NB4 (cell line): ENCODE results near the gene NHEJ1.

ENCODE experiments used
- DNase-seq: peaks from one replicate; pipeline ENCODE4 v3.0.0; 2010; ENCODE audit warnings: low read depth
- H3K4me3 ChIP-seq: one replicate; pipeline ENCODE4 v1.5.1; 2011; ENCODE audit warnings: mild to moderate bottlenecking, low read depth, low read length, moderate library complexity
- CTCF ChIP-seq: IDR thresholded peaks from one replicate; pipeline ENCODE4 v1.5.1; 2012; ENCODE audit warnings: low read depth, low read length
- MAX ChIP-seq: IDR thresholded peaks from 2 replicates; pipeline ENCODE4 v1.6.1; 2011; ENCODE audit warnings: low read depth, low read length
- MYC ChIP-seq: IDR thresholded peaks from 2 replicates; pipeline ENCODE4 v1.6.1; 2011; ENCODE audit warnings: low read depth, low read length
- POLR2A ChIP-seq: IDR thresholded peaks from 2 replicates; pipeline ENCODE4 v1.6.1; 2011; ENCODE audit warnings: mild to moderate bottlenecking; ENCODE audit not compliant: insufficient read length; ENCODE audit errors: extremely low read depth

NHEJ1 gene

GRCh38 chr2:219076253-219076652 is 84.4 kb downstream of the NHEJ1 start:
- peak; percentile 76 for DNase-seq
- TF ChIP-seq MYC (no peak), CTCF (no peak)
- H3K4me3 ChIP-seq, result no peak overlapping the region

GRCh38 chr2:219073413-219074129 is 87.0 kb downstream of the NHEJ1 start:
- H3K4me3 ChIP-seq, result no peak overlapping the region
- peak; percentile 77 for DNase-seq
- TF ChIP-seq MAX (no peak), CTCF (peak; percentile 82), POLR2A (no peak), MYC (0 out of 2 replicates have a peak, but pooled peaks have one; percentile 33)

- no peak for DNase-seq
- TF ChIP-seq MYC, result no peak
- TF ChIP-seq CTCF, result no peak
- TF ChIP-seq POLR2A, result no peak
- no peak for TF ChIP-seq MAX
- H3K4me3 ChIP-seq, result no peak overlapping the region
Measured at GRCh38 chr2:219072741-219073250, 87.8 kb downstream of the NHEJ1 start.

- no peak overlapping the region for H3K4me3 ChIP-seq
- DNase-seq, result no peak
- TF ChIP-seq CTCF (no peak), MAX (no peak)
Measured at GRCh38 chr2:219071131-219071816, 89.3 kb downstream of the NHEJ1 start.

GRCh38 chr2:219065484-219065883 is 95.1 kb downstream of the NHEJ1 start:
- TF ChIP-seq MAX, result no peak
- no peak for TF ChIP-seq MYC
- no peak for TF ChIP-seq CTCF
- TF ChIP-seq POLR2A, result no peak
- H3K4me3 ChIP-seq, result no peak overlapping the region
- DNase-seq, result no peak
